Measurements from ENCODE around the gene FBXO28. TPM values are rescaled to one million over a fixed set of nuclear protein-coding genes. Genes with fewer than 3 reads are reported as not detected.

Gene FBXO28
- total RNA-seq (2021) (39.0 and 45.8 TPM in 2 replicates), Bru-seq, nascent RNA (percentile 88 among the genes with signal in this experiment), BruChase-seq, experiment 1, labeled RNA remaining after a 2-hour chase (percentile 92 among the genes with signal in this experiment), BruChase-seq, experiment 2, labeled RNA remaining after a 6-hour chase (percentile 83 among the genes with signal in this experiment)
- long read RNA-seq, full-length matches to known transcripts = 44 of 50 reads
- long read RNA-seq, partial matches to known transcripts = 4 of 50 reads
- long read RNA-seq, other reads (novel, unspliced or antisense) = 2 of 50 reads

DNA sequence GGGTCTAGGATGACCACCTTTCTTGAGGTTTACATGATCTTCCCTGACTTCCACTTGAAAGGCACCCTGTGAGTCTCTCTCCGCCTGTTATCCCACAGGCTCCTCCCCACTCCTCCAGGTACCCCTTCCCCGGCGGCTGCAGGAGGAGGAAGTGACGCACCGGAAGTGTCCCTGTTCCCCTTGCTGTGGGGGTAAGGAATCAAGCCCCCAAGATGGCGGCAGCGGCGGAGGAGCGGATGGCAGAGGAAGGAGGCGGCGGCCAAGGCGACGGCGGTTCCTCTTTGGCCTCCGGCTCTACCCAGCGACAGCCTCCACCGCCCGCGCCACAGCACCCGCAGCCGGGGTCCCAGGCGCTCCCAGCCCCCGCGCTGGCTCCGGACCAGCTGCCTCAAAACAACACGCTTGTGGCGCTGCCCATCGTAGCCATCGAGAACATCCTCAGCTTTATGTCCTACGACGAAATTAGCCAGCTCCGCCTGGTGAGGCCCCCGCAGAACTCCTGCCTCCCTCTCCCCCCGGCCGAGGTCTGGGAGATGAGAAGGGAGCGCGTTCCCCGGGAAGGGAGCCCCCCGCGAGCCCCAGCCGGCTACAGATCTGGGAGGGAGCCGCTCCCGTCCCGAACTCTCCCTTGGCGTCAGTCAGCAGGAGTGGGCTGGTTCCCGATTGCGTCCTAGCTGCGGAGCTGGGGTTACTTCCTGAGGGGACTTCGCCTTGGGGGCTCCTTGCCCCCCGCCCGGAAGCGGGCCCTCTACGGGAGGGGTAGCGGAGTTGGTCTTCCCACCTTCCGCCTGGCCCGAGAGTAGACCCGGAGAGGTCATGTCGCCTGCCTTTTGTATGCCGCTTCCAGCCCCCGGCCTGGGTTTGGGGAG is at the start of gene FBXO28:
TSS of gene FBXO28 (plus strand) at position 194 of the 869 bp plus-strand sequence. CDS start at position 213, 19 bp downstream.
- Histone ChIP-seq H3K27ac (ENCODE audit: low read depth, low read length, poor library complexity, severe bottlenecking) (peak within 1 kb of the TSS; percentile 93), H3K4me1 (ENCODE audit: insufficient read depth, low read length, poor library complexity, severe bottlenecking) (peaks cover 16% of the 10 kb centered on the region), H3K36me3 (ENCODE audit: insufficient read depth, low read length, poor library complexity, severe bottlenecking) (peaks cover 4% of the 10 kb centered on the region), H3K4me3 (ENCODE audit: low read depth, low read length, poor library complexity, severe bottlenecking) (peak within 1 kb of the TSS; percentile 90), H3K9me3 (ENCODE audit: low read depth, low read length, poor library complexity, severe bottlenecking) (no peaks in the 10 kb centered on the region), H3K27me3 (replicated peaks; ENCODE audit: insufficient read depth, low read depth, low read length, poor library complexity) (no peaks in the 10 kb centered on the region)
- ChIA-PET CTCF (no interaction called here), POLR2A (ENCODE audit: low non-redundant PET) (no interaction called here)
- intact Hi-C loops (cut with micrococcal nuclease; ENCODE audit: unreplicated experiment) = loop anchor here (1.0 to 10.0 kb wide), 3 partner anchors 216 to 341 kb away; partner anchors contain the start of gene NVL
- no TSS peak for BruUV-seq (replicated peaks)
- TF ChIP-seq, protein P1, sequence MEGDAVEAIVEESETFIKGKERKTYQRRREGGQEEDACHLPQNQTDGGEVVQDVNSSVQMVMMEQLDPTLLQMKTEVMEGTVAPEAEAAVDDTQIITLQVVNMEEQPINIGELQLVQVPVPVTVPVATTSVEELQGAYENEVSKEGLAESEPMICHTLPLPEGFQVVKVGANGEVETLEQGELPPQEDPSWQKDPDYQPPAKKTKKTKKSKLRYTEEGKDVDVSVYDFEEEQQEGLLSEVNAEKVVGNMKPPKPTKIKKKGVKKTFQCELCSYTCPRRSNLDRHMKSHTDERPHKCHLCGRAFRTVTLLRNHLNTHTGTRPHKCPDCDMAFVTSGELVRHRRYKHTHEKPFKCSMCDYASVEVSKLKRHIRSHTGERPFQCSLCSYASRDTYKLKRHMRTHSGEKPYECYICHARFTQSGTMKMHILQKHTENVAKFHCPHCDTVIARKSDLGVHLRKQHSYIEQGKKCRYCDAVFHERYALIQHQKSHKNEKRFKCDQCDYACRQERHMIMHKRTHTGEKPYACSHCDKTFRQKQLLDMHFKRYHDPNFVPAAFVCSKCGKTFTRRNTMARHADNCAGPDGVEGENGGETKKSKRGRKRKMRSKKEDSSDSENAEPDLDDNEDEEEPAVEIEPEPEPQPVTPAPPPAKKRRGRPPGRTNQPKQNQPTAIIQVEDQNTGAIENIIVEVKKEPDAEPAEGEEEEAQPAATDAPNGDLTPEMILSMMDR (conservative IDR thresholded peaks at IDR 0.05; ENCODE audit: low read depth, low read length) = no peak
- TF ChIP-seq EZH2 (IDR thresholded peaks at IDR 0.05; ENCODE audit: borderline replicate concordance, low read depth, low read length, poor library complexity, severe bottlenecking) = no peak
- peak; percentile 98 for DNase-seq (ENCODE audit: low spot score)

GRCh38 chr1:224064150-224064549 is 49.8 kb upstream of the FBXO28 start:
- intact Hi-C loops (cut with micrococcal nuclease; ENCODE audit: unreplicated experiment) = no loop called here
- Histone ChIP-seq H3K27me3 (replicated peaks; ENCODE audit: insufficient read depth, low read depth, low read length, poor library complexity) (no peaks in the 10 kb centered on the region), H3K4me1 (ENCODE audit: insufficient read depth, low read length, poor library complexity, severe bottlenecking) (peaks cover 21% of the 10 kb centered on the region), H3K4me3 (ENCODE audit: low read depth, low read length, poor library complexity, severe bottlenecking) (no peak overlapping the region), H3K27ac (ENCODE audit: low read depth, low read length, poor library complexity, severe bottlenecking) (no peak overlapping the region), H3K36me3 (ENCODE audit: insufficient read depth, low read length, poor library complexity, severe bottlenecking) (no peaks in the 10 kb centered on the region), H3K9me3 (ENCODE audit: low read depth, low read length, poor library complexity, severe bottlenecking) (no peaks in the 10 kb centered on the region)
- DNase-seq (ENCODE audit: low spot score) = no peak
- TF ChIP-seq, protein P1 (conservative IDR thresholded peaks at IDR 0.05; ENCODE audit: low read depth, low read length) = no peak
- TF ChIP-seq EZH2 (IDR thresholded peaks at IDR 0.05; ENCODE audit: borderline replicate concordance, low read depth, low read length, poor library complexity, severe bottlenecking) = no peak
- CTCF ChIA-PET = interaction anchor here (0.9 kb wide), 1 partner anchor 366 kb away, joined by 3 read pairs; no protein-coding TSS in a partner anchor
- BruUV-seq (replicated peaks) = no TSS peak
- POLR2A ChIA-PET (ENCODE audit: low non-redundant PET) = no interaction called here

GRCh38 chr1:224065455-224065854 is 48.5 kb upstream of the FBXO28 start:
- H3K36me3 ChIP-seq (ENCODE audit: insufficient read depth, low read length, poor library complexity, severe bottlenecking) = no peaks in the 10 kb centered on the region
- intact Hi-C loops (cut with micrococcal nuclease; ENCODE audit: unreplicated experiment) = no loop called here
- TF ChIP-seq EZH2 (IDR thresholded peaks at IDR 0.05; ENCODE audit: borderline replicate concordance, low read depth, low read length, poor library complexity, severe bottlenecking) = no peak
- TF ChIP-seq, protein P1 (conservative IDR thresholded peaks at IDR 0.05; ENCODE audit: low read depth, low read length) = no peak
- CTCF ChIA-PET = interaction anchor here (0.7 kb wide), 1 partner anchor 92 kb away, joined by 3 read pairs; no protein-coding TSS in a partner anchor
- BruUV-seq (replicated peaks) = no TSS peak
- peaks cover 21% of the 10 kb centered on the region for H3K4me1 ChIP-seq (ENCODE audit: insufficient read depth, low read length, poor library complexity, severe bottlenecking)
- H3K9me3 ChIP-seq (ENCODE audit: low read depth, low read length, poor library complexity, severe bottlenecking) = no peaks in the 10 kb centered on the region
- POLR2A ChIA-PET (ENCODE audit: low non-redundant PET) = no interaction called here
- H3K27me3 ChIP-seq (replicated peaks; ENCODE audit: insufficient read depth, low read depth, low read length, poor library complexity) = no peaks in the 10 kb centered on the region
- H3K27ac ChIP-seq (ENCODE audit: low read depth, low read length, poor library complexity, severe bottlenecking) = no peak overlapping the region
- DNase-seq (ENCODE audit: low spot score) = no peak
- H3K4me3 ChIP-seq (ENCODE audit: low read depth, low read length, poor library complexity, severe bottlenecking) = no peak overlapping the region
